GM10847 (cell line): ENCODE measurements around the gene TXK.

Source experiments
- POLR2A ChIP-seq: IDR thresholded peaks from 2 replicates; pipeline ENCODE4 v1.6.1; 2011; ENCODE audit not compliant: insufficient read length; ENCODE audit errors: extremely low read depth

Gene TXK

DNA sequence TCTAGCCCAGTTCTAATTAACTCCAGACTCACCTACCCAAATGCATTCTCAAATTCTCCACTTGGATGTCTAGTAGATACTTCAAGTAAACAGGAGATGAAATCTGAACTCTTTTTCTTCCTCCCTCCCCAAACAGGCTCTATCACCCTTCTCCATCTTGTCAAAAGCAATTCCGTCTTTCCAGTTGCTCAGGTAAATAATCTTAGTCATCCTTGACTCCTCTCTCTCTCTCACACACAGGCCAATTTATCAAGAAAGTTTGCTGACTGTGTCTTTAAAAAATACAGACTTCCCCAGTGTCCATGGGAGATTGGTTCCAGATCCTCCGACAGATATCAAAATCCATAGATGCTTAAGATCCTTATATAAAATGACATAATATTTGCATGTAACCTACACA lies 12.9 kb downstream of the TXK start:
- TF ChIP-seq POLR2A = no peak

GRCh38 chr4:48120132-48120531 lies 13.9 kb downstream of the TXK start:
- no peak for TF ChIP-seq POLR2A

DNA sequence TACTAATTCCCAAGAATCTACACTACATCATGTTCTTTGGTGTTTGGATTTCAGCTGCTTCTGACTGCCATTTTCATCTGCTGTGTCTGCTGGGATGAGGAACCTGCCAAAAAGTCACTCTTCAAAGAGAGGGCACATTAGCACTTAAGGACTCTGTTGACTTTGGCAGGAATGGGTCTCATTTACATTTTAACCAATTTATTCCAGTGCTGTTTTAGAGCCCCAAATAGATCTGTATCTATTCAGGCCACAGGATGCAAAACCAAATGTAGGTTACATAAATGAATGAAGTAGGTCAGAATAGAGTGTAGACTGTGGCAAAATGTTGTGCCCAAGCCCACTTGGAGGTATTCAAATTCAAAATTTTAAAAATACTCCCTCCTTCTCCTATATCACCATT lies 14.4 kb downstream of the TXK start:
- no peak for TF ChIP-seq POLR2A

DNA sequence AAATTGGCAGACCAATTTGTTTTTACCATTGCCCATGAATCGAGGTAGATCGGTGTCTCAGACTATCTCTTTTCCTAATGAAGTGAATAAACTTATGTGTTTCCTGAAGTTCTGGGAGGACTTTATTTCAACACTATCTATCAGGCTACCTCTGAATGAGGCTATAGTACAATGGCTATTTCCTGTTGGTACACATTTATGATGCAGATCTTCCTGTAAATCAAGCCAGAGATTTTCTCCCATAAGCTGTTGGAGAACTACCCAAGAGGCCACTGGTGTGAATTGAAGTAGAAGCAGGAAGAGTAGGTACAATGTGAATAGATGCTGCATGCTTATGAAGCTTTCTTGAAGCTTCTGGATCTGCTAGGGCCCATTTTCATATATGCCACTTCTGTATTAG lies 16.0 kb downstream of the TXK start:
- TF ChIP-seq POLR2A = no peak

DNA sequence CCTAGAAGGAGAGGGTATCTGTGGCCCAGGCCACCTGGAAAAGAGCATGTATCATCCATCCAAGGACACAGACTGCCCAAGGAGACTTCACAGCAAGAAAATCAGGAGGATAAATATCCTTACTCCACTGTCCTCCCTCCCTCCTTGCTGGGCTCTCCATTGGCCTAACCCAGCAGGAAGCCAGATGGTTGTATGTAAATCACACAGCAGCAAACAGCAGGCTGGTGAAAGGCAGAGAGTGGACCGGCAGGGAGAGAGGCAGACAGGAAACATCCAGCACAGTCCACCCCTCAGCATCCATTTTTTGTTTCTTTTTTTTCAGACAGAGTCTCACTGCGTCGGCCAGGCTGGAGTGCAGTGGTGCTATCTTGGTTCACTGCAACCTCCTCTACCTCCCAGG lies 17.5 kb downstream of the TXK start:
- no peak for TF ChIP-seq POLR2A

DNA sequence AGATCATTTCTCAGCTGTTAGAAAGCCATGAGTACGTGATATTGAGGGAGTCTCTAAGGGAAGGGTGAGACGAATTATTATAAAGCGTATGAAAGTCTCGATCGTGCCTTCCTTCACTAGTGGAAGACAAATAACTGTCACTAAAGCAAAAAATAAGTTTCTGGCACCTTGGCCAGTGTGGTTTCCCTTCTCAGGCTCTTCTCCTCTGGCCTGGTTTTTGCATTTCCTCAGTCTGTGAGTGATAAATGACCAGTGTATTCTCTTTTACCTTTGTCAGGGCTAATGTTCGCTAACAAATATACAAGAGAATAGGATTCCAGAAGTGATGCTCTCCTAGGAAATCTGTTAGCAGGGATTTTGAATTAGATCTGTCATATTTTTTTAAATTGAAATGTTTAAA lies 19.6 kb downstream of the TXK start:
- no peak for TF ChIP-seq POLR2A

DNA sequence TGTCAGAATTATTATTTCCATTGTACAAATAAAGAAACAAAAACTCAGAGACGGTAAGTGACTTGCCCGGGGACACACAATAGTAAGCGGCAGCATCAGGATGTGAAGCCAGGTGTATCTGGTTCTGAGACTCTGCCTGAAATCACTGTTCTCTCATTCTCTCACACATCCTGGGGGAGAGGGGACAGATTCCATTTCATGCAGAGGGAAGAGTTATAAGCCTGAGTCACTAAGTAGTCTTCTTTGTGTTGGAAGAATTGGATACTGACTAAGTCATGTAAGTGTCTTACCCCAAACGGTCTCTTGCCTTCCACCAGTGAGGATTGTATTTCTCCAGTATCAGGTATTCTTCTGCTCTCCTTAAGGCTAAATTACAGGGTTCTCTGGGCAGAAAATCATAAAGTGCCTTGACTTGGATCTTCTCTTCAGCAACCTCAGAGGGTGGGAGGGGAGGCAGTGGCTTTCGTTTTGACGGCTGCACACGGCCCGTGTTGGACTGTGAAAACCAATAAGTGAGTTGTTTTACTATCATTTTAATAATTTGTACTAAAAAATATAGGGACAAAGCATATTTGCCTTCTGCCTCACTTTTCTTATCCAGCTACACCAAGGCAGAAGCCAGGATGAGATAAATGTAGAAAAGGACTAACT lies 21.9 kb downstream of the TXK start:
- no peak for TF ChIP-seq POLR2A

DNA sequence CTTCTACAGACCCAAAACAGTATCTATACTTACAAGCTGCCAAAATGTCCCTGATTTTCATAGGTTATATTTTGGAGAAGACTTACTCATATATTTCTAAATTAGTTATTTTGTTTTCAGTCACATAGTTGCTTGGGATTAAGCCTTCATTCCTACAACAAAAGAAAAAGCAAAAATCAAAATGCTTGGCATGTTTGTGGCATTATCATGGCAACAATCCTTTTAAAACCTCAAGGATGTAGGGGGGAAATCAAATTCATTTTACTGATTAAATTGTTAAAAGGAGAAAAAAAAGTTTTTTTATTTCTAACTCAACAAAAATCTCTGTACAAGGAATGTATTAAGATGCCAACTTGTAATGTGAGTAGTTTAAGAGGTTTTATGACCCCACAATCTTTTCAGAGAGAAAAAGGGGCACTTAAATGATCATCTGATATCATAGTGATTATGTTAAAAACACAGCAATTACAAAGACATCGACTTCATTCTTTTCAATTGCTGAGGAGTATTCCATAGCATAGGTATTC lies 23.5 kb downstream of the TXK start:
- TF ChIP-seq POLR2A = no peak

- TF ChIP-seq POLR2A = no peak
Measured at GRCh38 chr4:48109413-48110263, 24.4 kb downstream of the TXK start.

DNA sequence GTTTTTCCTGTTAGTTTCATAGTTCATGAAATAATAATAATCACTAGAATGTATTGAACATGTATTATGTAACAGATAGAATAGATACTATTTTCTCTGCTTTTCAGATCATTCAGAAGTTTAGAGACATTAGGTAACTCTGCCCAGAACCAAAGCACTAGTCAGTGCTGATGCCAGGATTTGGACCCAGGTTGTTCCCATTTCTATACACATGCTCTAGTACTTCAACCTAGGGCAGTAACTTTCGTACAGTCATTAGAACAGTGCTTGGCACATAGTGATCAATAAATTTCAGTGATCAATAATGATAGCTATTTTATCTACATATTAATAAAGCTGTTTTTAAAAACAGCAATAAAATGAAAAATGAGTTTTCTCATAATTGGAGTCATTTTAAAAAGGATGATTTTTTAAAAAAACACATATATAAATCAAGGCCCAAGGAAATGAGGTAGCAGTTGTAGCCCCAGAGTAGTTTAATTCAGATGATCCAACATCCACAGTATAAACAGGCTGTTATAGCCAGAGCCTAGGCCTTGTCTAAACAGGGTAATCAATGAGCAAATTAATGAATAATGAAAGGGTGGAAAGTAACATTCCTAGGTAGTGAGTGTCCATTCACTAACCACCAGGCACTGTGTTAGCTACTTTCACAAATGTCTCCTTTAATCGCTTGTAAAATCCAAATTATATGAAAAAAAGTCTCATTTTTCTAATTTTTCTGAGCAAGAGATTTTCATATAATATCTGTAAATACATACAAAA lies 25.6 kb downstream of the TXK start:
- no peak for TF ChIP-seq POLR2A

GRCh38 chr4:48105230-48105629 lies 28.8 kb downstream of the TXK start:
- TF ChIP-seq POLR2A = no peak

DNA sequence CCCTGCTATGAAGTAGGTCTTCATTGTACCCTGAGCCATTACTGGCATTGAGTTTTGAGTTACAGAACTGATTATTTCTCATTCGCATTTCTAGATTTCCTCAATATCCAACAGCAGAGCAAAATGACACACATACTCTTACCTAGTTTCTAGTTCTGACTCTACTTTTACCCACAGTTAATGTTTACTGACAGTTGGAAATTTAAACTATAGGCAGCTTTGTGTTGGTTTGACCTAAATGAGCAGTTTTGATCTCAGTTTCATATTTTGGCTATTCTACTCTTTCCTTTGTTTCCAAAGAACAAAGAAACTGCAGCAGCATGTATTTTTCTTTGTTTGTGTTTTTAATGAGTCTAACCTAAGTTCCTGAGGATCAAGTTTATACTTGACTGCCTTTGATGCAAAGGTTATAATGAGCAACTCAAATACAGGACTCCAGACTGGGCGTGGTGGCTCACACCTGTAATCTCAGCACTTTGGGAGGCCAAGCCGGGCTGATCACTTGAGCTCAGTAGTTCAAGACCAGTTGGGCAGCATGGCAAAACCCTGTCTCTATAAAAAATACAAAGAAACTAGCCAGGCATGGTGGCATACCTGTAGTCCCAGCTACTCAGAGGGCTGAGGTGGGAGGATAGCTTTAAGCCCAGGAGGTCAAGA lies 30.4 kb downstream of the TXK start:
- TF ChIP-seq POLR2A = no peak

GRCh38 chr4:48102303-48102702 lies 31.7 kb downstream of the TXK start:
- TF ChIP-seq POLR2A = no peak

GRCh38 chr4:48100256-48100655 lies 33.8 kb downstream of the TXK start:
- TF ChIP-seq POLR2A = no peak

DNA sequence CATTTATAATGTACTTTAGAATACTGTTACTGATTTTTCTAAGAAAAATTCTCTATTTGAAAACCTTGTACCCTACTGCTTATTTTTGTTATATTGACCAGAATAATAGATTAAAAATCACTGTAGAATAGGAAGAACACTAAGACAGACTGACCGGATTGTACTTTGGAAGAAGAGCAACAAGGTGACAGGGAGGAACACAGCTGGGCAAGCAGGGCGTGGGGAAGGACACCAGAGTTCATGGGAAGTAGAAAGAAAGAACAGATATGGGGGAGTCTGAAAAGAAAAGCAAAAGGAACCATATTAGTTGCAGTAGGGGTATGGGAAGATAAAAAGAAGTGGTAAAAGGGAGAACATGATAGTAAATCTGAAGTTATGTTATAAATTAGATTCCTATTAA lies 38.6 kb downstream of the TXK start:
- TF ChIP-seq POLR2A = no peak

GRCh38 chr4:48093991-48094416 lies 40.0 kb downstream of the TXK start:
- no peak for TF ChIP-seq POLR2A

- TF ChIP-seq POLR2A = no peak
Measured at GRCh38 chr4:48090621-48091020, 43.4 kb downstream of the TXK start.
